ENCODE measurements around the gene CLK4.

CLK4 gene

DNA sequence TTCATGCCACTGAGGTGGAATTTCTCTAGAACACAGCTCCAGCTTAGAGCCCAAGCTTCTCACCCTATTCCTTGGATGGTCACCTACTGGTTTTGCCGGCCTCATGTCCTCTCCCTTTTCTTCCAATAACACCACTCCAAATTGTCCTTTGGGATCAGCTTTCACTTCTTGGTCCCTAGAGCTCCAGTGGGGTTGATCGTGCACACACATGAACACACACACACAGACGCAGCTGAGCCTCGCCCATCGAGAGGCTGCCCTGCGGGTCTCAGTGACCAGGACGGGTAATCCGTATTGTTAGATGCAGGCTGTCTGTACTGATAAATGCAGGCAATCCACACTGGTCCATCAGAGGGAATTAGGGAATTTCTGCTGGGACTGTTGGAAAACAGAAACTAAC lies 43.6 kb downstream of the CLK4 start:
- DNase-seq: no peak

DNA sequence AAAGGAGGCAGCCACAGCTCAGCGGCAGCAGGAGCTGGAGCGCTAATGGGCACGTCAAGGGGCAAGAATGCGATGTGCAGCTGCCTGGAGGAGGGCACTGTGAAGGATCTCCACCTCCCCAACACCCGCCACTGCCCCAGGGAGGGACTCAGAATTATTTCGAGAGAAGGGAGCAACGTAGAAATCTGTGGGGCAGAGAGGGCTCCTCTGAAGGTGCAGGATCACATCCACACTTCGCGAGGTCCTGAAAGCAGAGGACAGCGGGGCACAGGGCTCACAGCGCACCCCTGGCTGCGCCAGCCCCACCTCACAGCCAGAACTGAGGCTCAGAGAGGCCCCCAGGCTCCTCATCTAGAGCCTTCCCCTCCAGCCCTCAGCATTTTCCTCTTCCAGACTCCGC lies 44.6 kb downstream of the CLK4 start:
- no peak for DNase-seq

DNA sequence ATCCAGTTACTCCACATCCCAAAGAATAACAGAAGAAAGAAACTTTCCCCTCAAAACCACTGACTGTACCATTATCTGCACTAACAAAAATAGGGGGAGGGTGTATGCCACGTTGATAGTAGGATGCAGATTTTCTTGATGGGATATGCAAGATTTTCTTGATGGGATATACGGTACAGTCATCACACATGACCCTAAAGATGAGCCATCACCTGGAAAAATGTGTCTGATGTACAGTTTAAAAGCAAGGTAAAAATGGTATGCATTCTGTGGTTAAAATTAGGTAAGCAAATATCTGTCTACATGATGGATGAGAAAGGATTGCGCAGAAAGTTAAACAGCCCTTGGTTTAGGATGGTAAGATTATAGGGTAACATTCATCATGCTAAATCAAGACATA lies 45.2 kb downstream of the CLK4 start:
- no peak for DNase-seq

DNA sequence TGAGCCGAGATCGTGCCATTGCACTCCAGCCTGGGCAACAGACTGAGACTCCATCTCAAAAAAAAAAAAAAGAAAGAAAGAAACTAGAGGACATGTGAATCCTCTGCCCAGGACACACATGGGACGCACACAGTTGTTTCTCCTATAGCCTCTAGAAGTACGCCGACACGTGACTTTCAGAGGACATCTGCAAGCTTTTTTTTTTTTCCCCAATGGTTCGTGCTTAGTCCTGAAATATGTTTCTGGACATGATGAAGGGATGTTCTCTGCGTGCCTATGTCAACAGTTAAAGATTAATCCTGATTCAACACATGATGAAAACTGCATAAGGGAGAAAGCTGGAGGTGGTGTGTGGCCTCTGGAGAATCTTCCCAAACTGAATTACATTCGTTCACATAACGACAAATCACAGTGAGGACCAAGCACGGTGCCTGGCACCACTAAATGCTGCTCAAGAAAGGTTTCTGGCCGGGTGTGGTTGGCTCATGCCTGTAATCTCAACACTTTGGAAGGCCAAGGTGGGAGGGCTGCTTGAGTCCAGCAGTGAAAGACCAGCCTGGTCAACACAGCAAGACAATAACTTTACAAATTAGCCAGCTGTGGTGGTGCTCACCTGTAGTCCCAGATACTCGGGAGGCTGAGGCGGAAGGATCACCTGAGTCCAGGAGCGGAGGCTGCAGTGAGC lies 46.4 kb downstream of the CLK4 start:
- no peak for DNase-seq

DNA sequence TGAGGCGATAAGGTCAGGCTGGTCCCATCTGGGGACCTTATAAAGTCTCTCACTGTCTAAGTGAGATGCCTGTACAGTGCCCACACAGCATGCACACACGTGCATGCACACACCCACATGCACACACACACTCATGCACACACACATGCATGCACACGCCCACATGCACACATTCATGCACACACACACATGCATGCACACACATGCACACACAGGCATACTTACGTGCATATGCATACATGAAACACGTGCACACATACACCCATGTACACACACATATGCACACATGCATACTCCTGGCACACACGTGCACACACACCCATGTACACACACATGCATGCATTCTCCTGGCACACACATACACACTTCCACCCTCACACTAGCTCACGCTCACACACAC lies 48.9 kb downstream of the CLK4 start:
- DNase-seq: no peak

DNA sequence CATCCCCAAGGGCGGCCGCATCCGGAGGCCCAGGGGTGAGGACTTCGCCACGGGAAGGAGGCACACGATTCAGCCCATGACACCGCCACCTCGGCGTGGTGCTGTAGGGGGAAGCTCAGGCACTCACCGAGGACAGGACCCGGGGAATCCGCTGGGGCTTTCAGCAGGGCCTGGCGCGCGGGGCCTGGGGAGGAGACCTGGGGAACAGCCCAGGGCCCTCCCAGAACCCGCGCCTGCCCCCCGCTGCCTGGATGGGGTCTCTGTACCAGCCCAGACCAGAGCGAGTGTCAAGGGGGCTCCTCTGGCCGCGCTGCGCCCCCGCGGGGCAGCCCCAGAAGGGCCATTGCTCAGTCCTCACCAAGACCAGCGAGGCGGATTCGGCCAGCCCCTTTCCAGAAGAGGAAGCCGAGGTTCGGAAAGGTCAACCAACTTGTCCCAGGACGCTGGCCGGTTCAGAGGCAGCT lies 49.4 kb downstream of the CLK4 start:
- DNase-seq: no peak

DNA sequence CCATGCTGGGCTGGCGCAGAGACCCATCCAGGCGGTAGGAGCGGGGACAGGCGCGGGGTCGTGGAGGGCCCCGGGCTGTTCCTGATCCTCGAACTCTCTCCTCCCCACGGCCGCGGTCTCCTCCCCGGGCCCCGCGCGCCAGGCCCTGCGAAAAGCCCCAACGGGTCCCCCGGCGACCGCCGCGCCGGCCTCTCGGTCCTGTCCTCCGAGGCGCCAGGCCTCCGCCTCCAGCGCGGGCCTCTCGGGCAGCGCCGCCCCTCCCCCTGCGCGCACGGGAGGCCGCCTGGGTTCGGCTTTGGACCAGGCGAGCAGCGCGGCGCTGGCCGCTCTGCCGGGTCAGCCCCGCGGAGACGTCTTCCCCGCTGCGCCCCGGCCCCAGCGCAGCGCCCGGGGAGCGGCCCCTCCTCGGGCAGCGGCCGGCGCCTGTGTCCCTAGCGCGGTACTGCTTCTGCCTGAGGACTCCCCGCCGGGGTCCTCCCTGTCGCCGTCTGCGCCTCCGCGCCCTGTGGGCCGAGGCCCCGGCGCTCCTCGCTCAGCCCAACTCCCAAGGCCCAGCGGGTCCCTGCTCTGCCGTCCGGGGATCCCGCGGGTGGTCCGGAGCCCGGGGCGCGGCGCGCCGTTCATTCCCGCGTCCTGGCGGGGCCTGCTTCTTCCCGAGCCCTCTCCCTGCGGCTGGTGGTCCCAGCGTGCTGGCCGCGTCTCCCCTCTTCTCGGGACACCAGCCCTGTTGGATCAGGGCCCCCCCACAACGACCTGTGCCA lies 50.1 kb downstream of the CLK4 start:
- no peak for DNase-seq

DNA sequence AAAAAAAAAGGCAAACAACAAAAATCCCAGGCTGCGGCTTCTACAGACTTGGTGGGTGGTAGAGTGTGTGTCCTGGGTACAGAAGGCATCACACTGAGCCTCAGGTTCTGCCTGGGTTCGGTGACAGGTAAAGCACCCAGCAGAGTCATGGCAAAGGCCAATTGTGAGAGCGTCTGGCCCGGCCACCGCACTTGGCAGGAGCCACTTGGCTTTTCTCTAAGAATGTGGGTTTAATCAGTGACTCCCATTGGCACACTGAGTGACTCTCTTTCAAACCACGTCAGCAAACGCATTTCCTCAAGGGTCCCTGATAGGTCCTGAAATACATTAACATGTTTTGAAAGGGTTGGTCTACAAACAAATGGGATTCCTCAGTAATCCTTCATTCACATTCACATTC lies 53.6 kb downstream of the CLK4 start:
- DNase-seq: no peak

DNA sequence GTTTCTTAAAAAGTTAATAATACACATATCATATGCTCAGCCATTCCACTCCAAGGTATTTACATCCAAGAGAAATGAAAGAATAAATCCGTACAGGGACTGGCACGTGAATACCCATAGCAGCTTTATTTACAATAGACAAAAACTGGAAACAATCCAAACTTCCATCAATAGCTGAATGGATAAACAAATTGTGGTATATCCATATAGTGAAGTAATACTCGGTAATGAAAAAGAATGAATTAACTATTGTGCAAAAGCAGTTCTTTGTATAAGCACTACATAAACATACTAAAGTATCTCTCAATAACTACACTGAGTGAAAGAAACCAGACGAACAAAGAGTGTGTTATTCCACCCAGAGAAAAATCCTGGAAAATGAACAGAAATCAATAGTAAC lies 54.2 kb downstream of the CLK4 start:
- DNase-seq: no peak

DNA sequence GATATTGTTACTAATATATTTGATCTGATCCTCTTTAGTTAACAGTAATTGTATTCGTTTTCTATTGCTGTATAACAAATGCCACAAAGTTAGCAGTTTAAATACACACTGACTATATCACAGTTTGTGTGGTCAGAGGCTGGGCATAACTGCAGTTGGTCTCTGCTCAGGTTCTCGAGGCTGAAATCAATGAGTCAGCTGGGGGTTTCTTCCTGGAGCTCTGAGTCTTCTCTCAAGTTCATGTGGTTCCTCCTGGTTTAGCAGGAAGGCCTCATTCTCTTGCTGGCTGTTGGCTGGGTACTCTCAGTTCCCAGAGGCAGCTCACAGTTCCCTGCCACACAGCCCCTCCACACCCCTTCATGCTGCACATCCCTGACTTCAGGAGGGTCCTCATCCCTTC lies 57.4 kb downstream of the CLK4 start:
- no peak for DNase-seq

DNA sequence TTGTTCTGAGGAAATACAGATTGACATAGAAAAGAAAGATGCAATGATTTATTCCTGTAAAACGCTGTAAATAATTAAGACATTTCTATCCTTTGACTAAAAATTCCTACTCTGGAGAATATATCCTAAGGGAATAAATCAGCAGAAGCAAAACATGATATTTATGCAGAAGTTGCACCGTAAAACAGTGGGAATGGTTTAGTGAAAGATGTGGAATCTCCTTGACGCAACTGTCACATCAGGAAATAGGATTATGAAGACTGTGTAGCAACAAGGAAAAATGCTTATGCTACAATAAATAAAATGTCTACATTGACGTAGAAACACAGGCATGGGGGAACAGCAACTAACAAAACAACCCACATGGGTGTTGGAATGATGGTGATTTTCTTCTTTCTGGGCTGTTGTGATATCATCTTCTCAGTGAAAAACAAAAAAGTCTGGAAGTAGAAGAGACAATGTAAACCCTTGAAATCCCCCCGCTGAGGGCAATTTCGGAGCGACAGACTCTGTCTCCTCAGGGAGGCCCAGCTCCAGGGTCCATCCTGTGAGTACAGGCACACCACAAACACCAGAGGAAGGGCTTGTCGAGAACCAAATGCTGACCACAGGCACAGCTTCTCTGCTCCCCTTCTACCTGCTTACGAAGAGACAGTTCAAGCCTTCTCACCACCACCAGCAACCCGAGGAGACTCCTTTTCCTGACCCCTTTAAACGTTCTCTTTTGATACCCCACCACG lies 61.9 kb downstream of the CLK4 start:
- DNase-seq: no peak

DNA sequence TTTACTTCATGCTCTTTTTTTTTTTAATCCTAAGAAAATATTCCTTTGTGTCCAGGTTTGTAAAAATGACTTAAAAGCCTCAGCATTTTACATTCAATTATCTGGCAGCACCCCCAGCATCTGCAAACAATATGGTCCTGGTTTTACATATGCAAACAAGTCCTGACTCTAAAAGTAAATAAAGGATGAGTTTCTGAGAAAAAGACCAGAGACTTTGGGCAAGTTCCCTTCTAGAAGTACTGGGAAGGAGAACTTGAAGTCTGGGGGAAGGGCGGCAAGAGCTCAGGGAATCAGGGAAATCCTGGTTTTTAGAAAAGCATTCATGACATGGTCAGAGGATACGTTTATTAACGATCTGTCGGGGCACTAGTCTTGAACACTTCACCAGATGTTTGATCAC lies 62.5 kb downstream of the CLK4 start:
- no peak for DNase-seq

DNA sequence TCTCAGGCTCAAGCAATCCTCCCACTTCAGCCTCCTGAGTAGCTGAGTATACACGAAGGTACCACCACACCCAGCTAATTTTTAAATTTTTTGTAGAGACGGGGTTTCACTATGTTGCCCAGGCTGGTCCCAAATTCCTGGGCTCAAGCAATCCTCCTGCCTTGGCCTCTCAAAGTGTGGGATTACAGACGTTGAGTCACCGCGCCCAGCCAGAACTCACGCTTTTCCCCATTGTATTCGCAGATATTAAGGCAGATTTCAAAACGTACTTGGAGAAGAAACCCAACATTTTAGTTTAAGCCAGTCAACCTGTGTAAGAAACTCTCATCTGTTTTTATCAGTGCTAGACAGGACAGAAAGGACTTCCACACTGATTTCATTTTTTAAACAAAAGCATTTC lies 63.2 kb downstream of the CLK4 start:
- no peak for DNase-seq

DNA sequence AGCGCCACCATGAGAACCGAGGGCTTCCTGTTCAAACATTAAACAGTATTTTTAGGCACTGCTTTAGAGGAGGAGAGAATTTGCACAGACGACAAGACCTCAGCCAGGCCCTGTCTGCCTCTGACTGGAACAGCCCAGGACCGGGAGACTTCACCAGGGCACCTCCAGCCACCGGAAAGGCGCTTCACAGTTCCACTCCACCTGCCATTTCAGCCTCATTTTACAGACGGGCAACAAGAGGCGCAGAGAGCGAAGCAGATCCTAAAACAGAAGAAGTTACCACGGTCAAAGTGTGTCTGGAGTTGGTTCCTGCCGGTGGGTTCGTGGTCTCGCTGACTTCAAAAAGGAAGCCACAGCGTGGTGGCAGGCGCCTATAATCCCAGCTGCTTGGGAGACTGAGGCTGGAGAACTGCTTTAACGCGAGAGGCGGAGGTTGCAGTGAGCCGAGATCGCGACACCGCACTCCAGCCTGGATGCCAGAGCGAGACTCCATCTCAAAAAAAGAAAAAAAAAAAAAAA lies 65.0 kb downstream of the CLK4 start:
- no peak for DNase-seq

DNA sequence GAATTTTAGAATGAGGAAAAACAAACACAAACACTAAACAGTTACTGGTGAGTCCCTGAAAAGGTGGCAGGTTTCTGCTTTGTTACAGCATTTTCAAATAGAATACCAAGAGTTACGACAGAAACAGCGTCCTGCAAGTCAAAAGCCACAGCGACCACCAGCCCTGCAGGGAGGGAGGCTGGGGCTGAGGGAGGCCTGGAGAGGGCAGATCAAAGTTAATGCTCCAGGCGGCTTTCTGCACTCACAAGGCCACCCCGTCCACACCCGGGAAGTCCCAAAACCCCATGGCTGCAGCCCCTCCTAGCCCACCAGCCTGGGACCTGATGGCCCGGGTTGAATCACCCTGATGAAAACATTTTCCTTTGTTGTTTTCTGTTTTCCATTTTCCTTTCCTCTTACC lies 65.9 kb downstream of the CLK4 start:
- no peak for DNase-seq

DNA sequence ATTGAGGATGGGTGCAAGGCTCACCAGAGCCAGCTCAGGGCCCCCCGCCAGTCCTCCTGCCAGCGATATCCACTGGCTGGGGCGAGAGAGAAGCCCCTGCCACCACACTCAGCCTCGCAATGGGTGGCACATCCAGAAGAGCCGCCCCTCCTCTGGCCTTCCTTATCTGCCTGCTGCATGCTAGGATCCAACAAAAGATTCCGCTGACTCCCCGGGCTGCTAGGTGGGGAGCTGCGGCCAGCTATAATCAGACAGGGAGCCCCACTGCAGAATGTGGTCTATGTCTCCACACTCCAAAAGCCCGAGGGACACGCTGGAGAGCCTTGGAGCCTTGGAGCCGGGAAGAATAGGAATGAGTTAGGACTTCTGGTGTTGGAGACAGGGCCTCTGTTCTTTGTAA lies 69.4 kb downstream of the CLK4 start:
- DNase-seq: no peak

DNA sequence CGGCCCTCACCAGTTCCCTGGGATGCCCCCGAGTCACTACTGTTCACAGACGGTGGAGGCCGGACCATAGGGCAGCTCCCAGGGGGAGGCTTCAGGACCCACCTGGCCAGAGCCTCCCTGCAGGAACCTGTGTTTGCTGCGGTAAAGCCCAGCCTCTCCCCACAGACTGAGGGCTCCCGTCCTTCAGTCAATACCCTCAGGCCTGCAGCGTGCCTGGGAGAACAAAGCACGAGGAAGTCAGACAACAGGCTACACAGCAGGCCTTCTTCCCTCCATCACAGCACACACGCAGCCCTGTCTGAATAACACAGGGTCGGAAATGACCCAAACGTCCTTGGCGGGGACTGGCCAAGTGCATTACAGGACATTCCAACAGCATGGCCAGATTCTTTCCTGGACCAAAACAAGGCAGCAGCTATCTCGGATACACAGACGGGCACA lies 71.1 kb downstream of the CLK4 start:
- DNase-seq: no peak

DNA sequence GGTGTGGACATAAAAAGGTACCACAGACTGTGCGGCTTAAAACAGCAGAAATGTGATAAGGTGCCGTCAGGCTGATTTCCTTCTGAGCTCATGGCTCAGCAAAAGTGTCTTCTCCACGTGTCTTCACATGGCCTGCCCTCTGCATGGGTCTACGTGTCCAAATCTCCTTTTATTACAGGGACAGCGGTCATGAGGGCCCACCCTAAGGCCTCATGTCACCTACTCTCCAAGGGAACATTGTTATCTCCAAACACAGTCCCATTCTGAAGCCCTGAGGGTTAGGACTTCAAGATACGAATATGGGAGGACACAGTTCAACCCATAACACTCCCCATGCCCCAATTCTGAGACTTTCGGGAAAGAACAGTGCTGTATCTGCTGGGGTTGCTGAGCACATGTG lies 71.8 kb downstream of the CLK4 start:
- DNase-seq: no peak

DNA sequence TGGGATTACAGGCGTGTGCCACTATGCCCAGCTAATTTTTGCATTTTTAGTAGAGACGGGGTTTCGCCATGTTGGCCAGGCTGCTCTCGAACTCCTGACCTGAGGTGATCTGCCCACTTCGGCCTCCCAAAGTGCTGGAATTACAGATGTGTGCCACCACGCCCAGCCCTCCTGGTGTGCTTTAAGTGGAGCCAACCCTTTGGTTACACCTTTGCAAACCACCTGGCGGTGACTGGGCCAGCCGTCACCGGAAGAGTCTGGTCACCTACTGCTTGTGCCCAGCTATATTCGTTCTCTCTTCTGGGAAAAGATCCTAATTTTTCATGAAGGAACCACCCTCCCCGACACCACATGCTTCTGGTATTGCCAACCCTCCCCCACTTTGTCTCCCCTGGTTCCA lies 72.5 kb downstream of the CLK4 start:
- no peak for DNase-seq

DNA sequence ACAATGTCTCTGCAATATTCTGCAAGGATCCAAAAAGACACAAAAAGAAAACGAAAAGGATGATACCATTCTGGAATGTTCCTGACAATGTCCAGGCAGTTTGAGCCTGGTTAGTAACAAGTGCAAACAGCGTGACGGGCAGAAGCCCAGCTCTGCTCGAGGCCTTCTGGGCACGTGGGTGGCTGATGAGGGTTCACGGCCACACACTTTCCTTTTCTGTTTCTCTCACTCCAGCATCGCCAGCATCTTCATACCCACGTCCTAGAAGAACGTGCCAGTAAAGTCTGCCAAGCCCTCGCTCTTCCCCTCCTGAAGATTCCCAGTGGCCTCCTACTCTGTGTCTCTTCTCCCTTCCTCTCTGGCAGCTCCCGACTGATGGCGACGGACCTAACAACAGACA lies 73.3 kb downstream of the CLK4 start:
- DNase-seq: no peak

All from NCI-H2171 (cell line).